Tibial artery (tissue), 4 donors: ENCODE measurements around the gene CPSF4L.

Experiments used
- DNase-seq, 2 donors: peaks; one replicate each; pipeline ENCODE4 v3.0.0-alpha.2; 2019
- H3K27ac ChIP-seq, 2 donors: fragments of 200-600 bp; sonication (generic) in 1 of 2; 1 replicate in 1 of 2; 2 replicates in 1 of 2; pipeline ENCODE4 v1.5.1; 2018 to 2019; ENCODE audit warnings: mild to moderate bottlenecking in 1 of 2
- H3K27me3 ChIP-seq, 2 donors: fragments of 200-600 bp; sonication (generic) in 1 of 2; one replicate each; pipeline versions ENCODE4 v1.5.1 to v1.6.0; 2016 to 2019
- H3K36me3 ChIP-seq, 3 donors: fragments of 200-600 bp; sonication (generic) in 2 of 3; one replicate each; pipeline ENCODE4 v1.5.1; 2016 to 2019; ENCODE audit warnings: mild to moderate bottlenecking in 2 of 3
- H3K4me1 ChIP-seq, 4 donors: fragments of 200-600 bp; sonication (generic) in 2 of 4; 1 replicate in 3 of 4; 2 replicates in 1 of 4; pipeline ENCODE4 v1.5.1; 2016 to 2019
- H3K4me3 ChIP-seq, 2 donors: fragments of 200-600 bp; sonication (generic) in 1 of 2; 1 replicate in 1 of 2; 2 replicates in 1 of 2; pipeline ENCODE4 v1.5.1; 2018 to 2019; ENCODE audit warnings: mild to moderate bottlenecking in 2 of 2
- H3K9me3 ChIP-seq, 3 donors: fragments of 200-600 bp; sonication (generic) in 1 of 3; one replicate each; pipeline ENCODE4 v1.5.1; 2016 to 2019
- CTCF ChIP-seq, 2 experiments: fragments of 200-600 bp in 1 of 2; fragments of 450-650 bp in 1 of 2; IDR thresholded peaks; one replicate each; pipeline ENCODE4 v1.5.1; 2017 to 2019; ENCODE audit warnings: antibody characterized with exemption in 2 of 2, mild to moderate bottlenecking in 1 of 2, moderate library complexity in 1 of 2
- intact Hi-C: fragments of 100-400 bp; cut with DNase I; formaldehyde crosslinking; loops from one replicate; pipeline ENCODE4 v1.15.0; 2023; ENCODE audit warnings: low total_unique reads

Gene CPSF4L

GRCh38 chr17:73257516-73257915 is 4.2 kb downstream of the CPSF4L start:
- Histone ChIP-seq H3K36me3 (no peaks in the 10 kb centered on the region), H3K9me3 (no peaks in the 10 kb centered on the region), H3K4me1 (peaks cover 0 to 7% (median 0%) of the 10 kb centered on the region in 4 donors), H3K27me3 (no peaks in the 10 kb centered on the region), H3K27ac (no peak overlapping the region), H3K4me3 (no peak overlapping the region)
- intact Hi-C loops, result no loop called here
- peak in 1 of 2 donors; percentile 65 for DNase-seq
- TF ChIP-seq CTCF (IDR thresholded peaks at IDR 0.05), result no peak

- TF ChIP-seq CTCF (IDR thresholded peaks at IDR 0.05), result no peak
- Histone ChIP-seq H3K4me3 (no peak overlapping the region), H3K4me1 (peaks cover 0 to 7% (median 0%) of the 10 kb centered on the region in 4 donors), H3K27me3 (no peaks in the 10 kb centered on the region), H3K36me3 (no peaks in the 10 kb centered on the region), H3K27ac (no peak overlapping the region), H3K9me3 (no peaks in the 10 kb centered on the region)
- intact Hi-C loops, result no loop called here
- DNase-seq, result peak in 1 of 2 donors; percentile 43
Observed at GRCh38 chr17:73256220-73256619, 5.5 kb downstream of the CPSF4L start.

DNA sequence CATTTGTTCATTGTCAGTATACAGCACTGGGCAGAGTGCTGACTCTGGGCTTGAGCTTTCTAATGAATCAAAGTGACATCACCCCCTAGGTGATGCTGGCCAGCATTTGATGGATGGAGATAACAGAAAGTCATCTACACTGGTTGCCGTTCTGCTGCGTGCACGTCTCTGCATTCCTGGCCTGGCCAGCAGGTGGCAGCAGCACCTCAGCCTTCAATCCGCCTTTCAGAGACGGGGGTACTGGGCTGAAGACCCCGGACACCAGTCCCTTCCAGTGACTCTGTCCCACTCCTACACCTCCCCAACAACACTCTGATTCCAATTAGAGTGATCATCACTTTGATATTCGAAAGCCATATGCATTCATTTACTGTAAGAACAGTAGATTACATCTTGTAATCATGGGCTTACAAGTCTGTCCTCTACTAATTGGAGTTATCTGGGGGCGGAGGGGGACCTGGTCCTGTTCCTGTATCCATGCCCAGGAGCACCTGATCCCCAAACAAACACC is 6.0 kb downstream of the CPSF4L start:
- intact Hi-C loops, result loop anchor here (1.0 kb wide), 1 partner anchor 113 kb away; no protein-coding TSS in a partner anchor
- peak in 1 of 2 donors; percentile 70 for DNase-seq
- H3K27ac ChIP-seq, result no peak overlapping the region
- no peaks in the 10 kb centered on the region for H3K27me3 ChIP-seq
- no peaks in the 10 kb centered on the region for H3K9me3 ChIP-seq
- H3K4me3 ChIP-seq, result no peak overlapping the region
- peaks cover 0 to 7% (median 0%) of the 10 kb centered on the region in 4 donors for H3K4me1 ChIP-seq
- peak; percentile 99 for TF ChIP-seq CTCF (IDR thresholded peaks at IDR 0.05)
- H3K36me3 ChIP-seq, result no peaks in the 10 kb centered on the region

GRCh38 chr17:73251871-73252270 is 9.8 kb downstream of the CPSF4L start:
- DNase-seq, result no peak
- TF ChIP-seq CTCF (IDR thresholded peaks at IDR 0.05), result no peak
- Histone ChIP-seq H3K4me1 (peaks cover 0 to 3% (median 0%) of the 10 kb centered on the region in 4 donors), H3K36me3 (peaks cover 0 to 21% (median 6%) of the 10 kb centered on the region in 3 donors), H3K4me3 (no peak overlapping the region), H3K27me3 (no peaks in the 10 kb centered on the region), H3K9me3 (no peaks in the 10 kb centered on the region), H3K27ac (no peak overlapping the region)
- intact Hi-C loops, result no loop called here

- Histone ChIP-seq H3K9me3 (no peaks in the 10 kb centered on the region), H3K4me1 (peaks cover 0 to 3% (median 0%) of the 10 kb centered on the region in 4 donors), H3K27ac (no peak overlapping the region), H3K27me3 (no peaks in the 10 kb centered on the region), H3K36me3 (peaks cover 0 to 28% (median 14%) of the 10 kb centered on the region in 3 donors), H3K4me3 (no peak overlapping the region)
- intact Hi-C loops, result no loop called here
- no peak for TF ChIP-seq CTCF (IDR thresholded peaks at IDR 0.05)
- DNase-seq, result no peak
Observed at GRCh38 chr17:73250851-73251640, 10.6 kb downstream of the CPSF4L start.
